HCT116 (cell line): ENCODE results near the gene CWC15. TPM values are rescaled to one million over a fixed set of nuclear protein-coding genes. Genes with fewer than 3 reads are reported as not detected.

ENCODE experiments used
- ATAC-seq: fragments of 200-7000 bp; cut with Tn5 transposase; 2 replicates; pipeline ENCODE4 v1.9.1; 2020; ENCODE audit warnings: mild to moderate bottlenecking, moderate library complexity
- BruUV-seq: library from RNA; stranded (reverse); fragments of 400-500 nt; replicated peaks from 2 replicates; lab custom pipeline; 2021; lab: Mats Ljungman, UMichigan
- CTCF ChIA-PET: fragments of 300-600 bp; sonication (Branson Sonifier 250); formaldehyde crosslinking; loops from one replicate; lab custom pipeline; 2021; ENCODE audit warnings: antibody characterized with exemption; lab: Charles Lee
- POLR2A ChIA-PET: fragments of 300-600, 350-600 bp; sonication (Branson Sonifier 250); formaldehyde crosslinking; loops from one replicate; lab custom pipeline; 2021; ENCODE audit warnings: antibody characterized with exemption; lab: Charles Lee
- RAD21 ChIA-PET, 2 experiments: fragments of 300-600 bp; sonication (Branson Sonifier 250); formaldehyde crosslinking; loops; one replicate each; lab custom pipeline; 2023; ENCODE audit warnings: low total read pairs in 2 of 2; ENCODE audit not compliant: uncharacterized antibody in 2 of 2, unreplicated experiment in 2 of 2, low non-redundant PET in 1 of 2; lab: Charles Lee
- DNase-seq: peaks from one replicate; pipeline ENCODE4 v3.0.0-alpha.2; 2010; ENCODE audit warnings: low read depth, low spot score
- H2AFZ ChIP-seq: fragments of 200-600 bp; shearing (Covaris generic), sonication (generic); 2 replicates; pipeline ENCODE4 v1.6.1; 2017; ENCODE audit warnings: low read depth, mixed run types, mixed read lengths, antibody characterized with exemption, low read length; ENCODE audit not compliant: poor library complexity, severe bottlenecking
- H3K27ac ChIP-seq: 2 replicates; pipeline ENCODE4 v1.5.1; 2012; ENCODE audit warnings: low read depth, low read length
- H3K27me3 ChIP-seq: fragments of 200-600 bp; sonication (generic); 2 replicates; pipeline ENCODE4 v1.6.1; 2016; ENCODE audit warnings: mixed run types, low read length, mixed read lengths; ENCODE audit not compliant: insufficient read depth
- H3K36me3 ChIP-seq, 2 experiments: fragments of 200-500 bp in 1 of 2; fragments of 200-600 bp in 1 of 2; sonication (Bioruptor generic) in 1 of 2; sonication (generic) in 1 of 2; 2 replicates each; pipeline versions ENCODE4 v1.5.1 to v1.6.1; 2014 to 2016; ENCODE audit warnings: low read length in 2 of 2, inconsistent platforms in 1 of 2, mixed read lengths in 1 of 2, mixed run types in 1 of 2; ENCODE audit not compliant: insufficient read depth in 2 of 2, control insufficient read depth in 1 of 2
- H3K4me1 ChIP-seq, 2 experiments: fragments of 200-600 bp in 1 of 2; sonication (generic) in 1 of 2; 2 replicates each; pipeline versions ENCODE4 v1.5.1 to v1.6.1; 2012 to 2017; ENCODE audit warnings: low read length in 2 of 2, inconsistent platforms in 1 of 2, mild to moderate bottlenecking in 1 of 2, mixed read lengths in 1 of 2, mixed run types in 1 of 2, moderate library complexity in 1 of 2; ENCODE audit not compliant: insufficient read depth in 2 of 2, control insufficient read depth in 1 of 2
- H3K4me2 ChIP-seq: fragments of 200-600 bp; sonication (generic); 2 replicates; pipeline ENCODE4 v1.6.1; 2017; ENCODE audit warnings: mixed run types, low read length, mixed read lengths
- H3K4me3 ChIP-seq, 2 experiments: fragments of 200-600 bp in 1 of 2; sonication (generic) in 1 of 2; replicated peaks in 1 of 2; 2 replicates each; pipeline ENCODE4 v1.5.1; 2011 to 2016; ENCODE audit warnings: low read length in 2 of 2, control low read depth in 1 of 2, low read depth in 1 of 2, mild to moderate bottlenecking in 1 of 2, mixed read lengths in 1 of 2, mixed run types in 1 of 2
- H3K79me2 ChIP-seq: fragments of 200-600 bp; sonication (generic); 2 replicates; pipeline ENCODE4 v1.6.1; 2017; ENCODE audit warnings: mild to moderate bottlenecking, mixed run types, low read length, moderate library complexity, mixed read lengths; ENCODE audit not compliant: insufficient read depth
- H3K9ac ChIP-seq: fragments of 200-600 bp; sonication (generic); 2 replicates; pipeline ENCODE4 v1.6.1; 2016; ENCODE audit warnings: low read length, mixed read lengths
- H3K9me2 ChIP-seq: fragments of 200-600 bp; sonication (generic), shearing (Covaris generic); 2 replicates; pipeline ENCODE4 v1.6.1; 2017; ENCODE audit warnings: mixed run types, mild to moderate bottlenecking, moderate library complexity; ENCODE audit not compliant: insufficient read depth
- H3K9me3 ChIP-seq, 2 experiments: fragments of 200-500 bp in 1 of 2; fragments of 200-600 bp in 1 of 2; sonication (Bioruptor generic) in 1 of 2; sonication (generic) in 1 of 2; 2 replicates each; pipeline ENCODE4 v1.6.1; 2014 to 2017; ENCODE audit warnings: low read length in 2 of 2, mixed read lengths in 2 of 2, inconsistent platforms in 1 of 2, low read depth in 1 of 2, mild to moderate bottlenecking in 1 of 2, mixed run types in 1 of 2, moderate library complexity in 1 of 2; ENCODE audit not compliant: control insufficient read depth in 1 of 2, insufficient read depth in 1 of 2
- H4K20me1 ChIP-seq: fragments of 200-600 bp; sonication (generic), shearing (Covaris generic); 2 replicates; pipeline ENCODE4 v1.6.1; 2017; ENCODE audit warnings: mixed run types, mild to moderate bottlenecking, moderate library complexity; ENCODE audit not compliant: insufficient read depth
- ELF1 ChIP-seq: IDR thresholded peaks from 2 replicates; pipeline ENCODE4 v1.6.1; 2012; ENCODE audit warnings: low read depth, borderline replicate concordance
- SIN3A ChIP-seq: IDR thresholded peaks from 2 replicates; pipeline ENCODE4 v1.6.1; 2012; ENCODE audit warnings: low read depth
- SP1 ChIP-seq: IDR thresholded peaks from 2 replicates; pipeline ENCODE4 v1.6.1; 2012; ENCODE audit warnings: low read depth
- YY1 ChIP-seq: IDR thresholded peaks from 2 replicates; pipeline ENCODE4 v1.6.1; 2011; ENCODE audit warnings: low read length, low read depth, moderate library complexity, mild to moderate bottlenecking; ENCODE audit not compliant: insufficient replicate concordance; ENCODE audit errors: extremely low read depth
- intact Hi-C: fragments of 100-400 bp; cut with micrococcal nuclease; formaldehyde crosslinking; loops from 2 replicates; pipeline ENCODE4 v1.10.0; 2022
- total RNA-seq: library from RNA; stranded (reverse); gene quantifications from one replicate; pipeline ENCODE4 v1.2.1, GENCODE V29; 2021; ENCODE audit not compliant: unreplicated experiment

The CWC15 gene
- total RNA-seq, 1 experiment from 2014 or later = 47.6 TPM

DNA sequence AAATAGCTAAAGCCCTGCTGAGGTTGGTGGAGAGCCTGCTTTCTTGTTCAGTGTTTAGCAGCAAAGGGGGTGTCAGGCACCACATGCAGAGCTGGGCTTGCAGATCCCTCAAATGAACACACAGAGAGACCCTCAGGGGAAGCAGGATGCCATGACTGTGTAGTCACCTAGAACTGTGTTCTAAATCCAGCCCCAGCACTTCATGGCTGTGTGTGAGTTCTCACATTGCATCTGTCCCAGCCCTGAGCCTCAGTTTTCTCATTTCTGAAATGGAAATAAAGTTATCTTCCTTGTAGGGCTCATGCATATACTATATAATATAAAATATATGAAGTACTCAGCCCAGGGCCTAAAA is 47.1 kb downstream of the CWC15 start:
- intact Hi-C loops = no loop called here
- BruUV-seq = no TSS peak
- no peaks in the 10 kb centered on the region for H3K79me2 ChIP-seq
- H3K36me3 ChIP-seq = no peaks in the 10 kb centered on the region
- no peaks in the 10 kb centered on the region for H3K9me3 ChIP-seq
- DNase-seq (no peak), ATAC-seq (no peak)
- no peak overlapping the region for H3K4me2 ChIP-seq
- no peaks in the 10 kb centered on the region for H3K27me3 ChIP-seq
- TF ChIP-seq ELF1 = no peak
- POLR2A ChIA-PET = no interaction called here
- RAD21 ChIA-PET = interaction anchor here in 1 of 2 experiments (0.7 kb wide), 1 partner anchor 230 kb away, joined by 3 read pairs; no protein-coding TSS in a partner anchor
- no peak overlapping the region for H3K4me3 ChIP-seq
- H2AFZ ChIP-seq = no peak overlapping the region
- peaks cover 13 to 17% of the 10 kb centered on the region in 2 experiments; a peak in 3 of 4 replicates for H3K4me1 ChIP-seq
- H3K27ac ChIP-seq = no peak overlapping the region
- H3K9me2 ChIP-seq = no peaks in the 10 kb centered on the region
- H4K20me1 ChIP-seq = no peaks in the 10 kb centered on the region
- no peak overlapping the region for H3K9ac ChIP-seq
- CTCF ChIA-PET = no interaction called here

- DNase-seq = no peak
- Histone ChIP-seq H3K9me3 (no peaks in the 10 kb centered on the region), H3K27me3 (no peaks in the 10 kb centered on the region), H3K27ac (no peak overlapping the region), H3K4me2 (no peak overlapping the region), H3K79me2 (no peaks in the 10 kb centered on the region), H2AFZ (no peak overlapping the region), H3K36me3 (no peaks in the 10 kb centered on the region), H3K9ac (no peak overlapping the region), H4K20me1 (no peaks in the 10 kb centered on the region), H3K9me2 (no peaks in the 10 kb centered on the region), H3K4me3 (no peak overlapping the region), H3K4me1 (peaks cover 13 to 17% of the 10 kb centered on the region in 2 experiments; a peak in 3 of 4 replicates)
- TF ChIP-seq YY1 (no peak), SIN3A (no peak), SP1 (no peak)
- ChIA-PET RAD21 (interaction anchor here in 1 of 2 experiments (0.7 kb wide), 1 partner anchor 231 kb away, joined by 3 read pairs; no protein-coding TSS in a partner anchor), CTCF (no interaction called here), POLR2A (no interaction called here)
- no peak for ATAC-seq
- BruUV-seq = no TSS peak
- intact Hi-C loops = no loop called here
Measured at GRCh38 chr11:94925422-94926270, 47.7 kb downstream of the CWC15 start.
